ENCODE data around the gene IL19.

DNA sequence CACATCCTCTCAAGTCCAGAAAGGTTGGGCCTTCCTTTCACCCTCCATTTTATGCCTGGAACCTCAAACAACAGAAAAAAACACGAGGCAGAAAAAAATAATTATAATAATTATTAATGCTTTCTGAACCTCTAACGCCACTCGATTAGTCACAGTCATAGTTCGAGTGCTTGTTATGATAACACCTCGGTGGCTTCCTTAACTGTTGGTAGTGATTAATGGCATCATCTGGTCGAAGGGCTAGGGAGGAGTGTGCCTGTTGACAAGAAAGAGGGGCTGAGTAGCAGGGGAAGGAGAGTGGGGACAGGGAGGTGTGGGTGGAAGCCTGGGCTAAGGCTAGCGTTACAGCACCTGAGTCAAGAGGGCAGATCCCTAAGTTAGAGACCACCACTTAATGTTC, 23.0 kb downstream of the IL19 start:
- TF ChIP-seq CTCF (conservative IDR thresholded peaks at IDR 0.05; ENCODE audit: low read length): no peak
- TF ChIP-seq EZH2phosphoT487 (IDR thresholded peaks at IDR 0.05; ENCODE audit: borderline replicate concordance, low read depth, low read length): no peak

All from OCI-LY7 (cell line).